Erythroblast (primary cell): ENCODE data around the gene IL1A.

Experiments
- GATA1 ChIP-seq: IDR thresholded peaks from 2 replicates; pipeline ENCODE4 v1.6.1; 2011; ENCODE audit warnings: low read depth, mild to moderate bottlenecking, control low read depth, low read length, moderate library complexity
- POLR2A ChIP-seq: IDR thresholded peaks from 2 replicates; pipeline ENCODE4 v1.6.1; 2011; ENCODE audit warnings: mild to moderate bottlenecking, low read length

- TF ChIP-seq POLR2A, result no peak
- TF ChIP-seq GATA1, result no peak
Observed at GRCh38 chr2:112725545-112726457, 58.5 kb downstream of the IL1A start.
